GM19099 (cell line): Measurements from ENCODE around the gene DOHH.

Experiments used
- POLR2A ChIP-seq: IDR thresholded peaks from 3 replicates; pipeline ENCODE4 v1.6.1; 2011; ENCODE audit warnings: low read depth; ENCODE audit not compliant: insufficient read length; ENCODE audit errors: extremely low read depth

The DOHH gene

DNA sequence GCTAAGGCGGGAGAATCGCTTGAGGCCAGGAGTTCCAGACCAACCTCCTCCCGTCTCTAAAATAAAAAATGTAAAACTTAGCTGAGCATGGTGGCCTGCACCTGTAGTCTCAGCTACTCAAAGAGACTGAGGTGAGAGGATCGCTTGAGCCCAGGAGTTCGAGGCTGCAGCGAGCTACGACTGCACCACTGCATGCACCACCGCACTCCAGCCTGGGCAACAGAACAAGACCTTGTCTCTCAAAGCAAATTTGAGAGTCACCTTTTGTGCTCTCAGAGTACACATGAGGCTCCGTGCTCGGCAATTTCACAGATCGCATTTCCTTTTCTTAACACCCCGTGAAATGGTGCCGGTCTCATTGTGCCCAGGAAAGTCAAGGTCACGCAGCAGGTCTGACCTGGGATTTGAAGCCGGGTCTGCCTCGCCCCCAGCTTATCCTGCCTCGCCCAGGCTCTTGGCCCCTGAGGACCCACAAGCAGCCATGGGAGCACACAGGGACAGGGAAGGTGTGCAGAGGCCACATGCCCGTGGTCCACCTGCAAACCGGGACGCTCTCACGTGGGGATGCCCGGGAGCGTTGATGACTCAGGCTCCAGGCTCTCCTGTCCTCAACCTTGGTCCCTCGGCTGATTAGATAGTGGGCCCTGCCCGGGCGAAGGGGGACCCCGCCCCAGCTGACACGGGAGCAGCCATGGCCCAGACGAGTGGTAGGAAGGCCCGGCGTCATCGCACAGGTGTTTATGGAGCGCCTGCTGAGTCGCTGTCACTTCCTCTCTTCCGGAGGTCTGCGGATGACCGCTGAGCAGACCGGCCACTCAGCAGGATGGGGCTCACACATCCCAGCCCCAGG is 19.0 kb downstream of the DOHH start:
- no peak for TF ChIP-seq POLR2A

- no peak for TF ChIP-seq POLR2A
These were observed 19.9 kb downstream of the DOHH start, which contains the start of gene SMIM24 for GRCh38 chr19:3480383-3481091. Gene SMIM24 (minus strand): TSS chr19:3480525. CDS start chr19:3480463, 62 bp downstream.

GRCh38 chr19:3479834-3480215 is 20.6 kb downstream of the DOHH start:
- no peak for TF ChIP-seq POLR2A

DNA sequence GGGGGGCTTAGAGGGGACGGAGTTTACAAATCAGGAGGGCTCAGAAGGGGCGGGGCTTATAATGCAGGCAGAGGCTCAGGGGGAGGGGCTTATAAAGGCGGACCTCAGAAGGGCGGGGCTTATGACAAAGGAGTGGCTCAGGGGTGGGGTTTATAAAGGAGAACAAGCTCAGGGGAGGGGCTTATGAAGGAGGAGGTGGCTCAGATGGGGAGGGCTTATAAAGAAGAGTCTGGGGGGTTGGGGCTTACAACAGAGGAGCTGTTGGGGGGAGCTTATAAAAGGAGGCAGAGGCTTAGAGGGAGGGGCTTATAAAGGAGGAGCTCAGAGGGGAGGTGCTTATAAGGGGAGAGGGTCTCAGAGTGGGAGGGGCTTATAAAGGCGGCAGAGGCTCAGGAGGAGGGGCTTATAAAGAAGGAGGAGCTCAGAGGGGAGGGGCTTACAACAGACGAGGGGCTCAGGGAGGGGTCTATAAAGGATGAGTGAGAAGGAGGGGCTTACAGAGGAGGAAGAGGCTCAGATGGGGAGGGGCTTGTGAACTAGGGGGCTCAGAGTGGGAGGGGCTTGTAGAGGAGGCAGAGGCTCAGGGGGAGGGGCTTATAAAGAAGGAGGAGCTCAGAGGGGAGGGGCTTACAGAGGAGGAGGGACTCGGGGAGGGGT is 21.2 kb downstream of the DOHH start:
- TF ChIP-seq POLR2A: no peak

GRCh38 chr19:3478409-3479176 is 21.9 kb downstream of the DOHH start:
- no peak for TF ChIP-seq POLR2A

DNA sequence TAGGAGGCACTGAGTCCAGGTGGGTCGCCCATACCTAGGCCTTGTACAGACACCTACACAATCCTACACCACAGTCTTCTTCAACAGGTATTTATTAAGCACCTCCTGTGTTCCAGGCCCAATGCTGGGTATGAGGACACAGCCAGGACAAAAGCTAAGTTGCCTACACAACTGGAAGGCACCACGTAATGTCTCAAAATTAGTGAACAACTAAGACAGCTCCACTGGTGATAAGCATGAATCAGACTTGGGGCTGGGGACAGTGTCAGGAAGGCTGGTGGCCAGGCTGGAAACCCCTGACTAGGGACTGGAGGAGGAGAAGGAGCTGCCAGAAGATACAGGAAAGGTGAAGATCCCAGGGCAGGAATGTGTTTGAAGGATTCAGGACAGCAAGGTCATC is 22.5 kb downstream of the DOHH start:
- TF ChIP-seq POLR2A: no peak

DNA sequence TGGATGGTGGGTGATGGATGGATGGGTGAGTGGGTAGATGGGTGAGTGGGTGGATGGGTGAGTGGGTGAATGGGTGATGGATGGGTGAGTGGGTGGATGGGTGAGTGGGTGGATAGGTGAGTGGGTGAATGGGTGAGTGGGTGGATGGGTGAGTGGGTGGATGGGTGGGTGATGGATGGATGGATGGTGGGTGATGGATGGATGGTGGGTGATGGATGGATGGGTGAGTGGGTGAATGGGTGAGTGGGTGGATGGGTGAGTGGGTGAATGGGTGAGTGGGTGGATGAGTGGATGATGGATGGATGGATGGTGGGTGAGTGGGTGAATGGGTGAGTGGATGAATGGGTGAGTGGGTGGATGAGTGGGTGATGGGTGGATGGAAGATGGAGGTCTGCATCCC is 23.0 kb downstream of the DOHH start:
- no peak for TF ChIP-seq POLR2A

- no peak for TF ChIP-seq POLR2A
These were observed 23.6 kb downstream of the DOHH start for GRCh38 chr19:3476830-3477229.

- no peak for TF ChIP-seq POLR2A
These were observed 25.0 kb downstream of the DOHH start for GRCh38 chr19:3475449-3475848.

DNA sequence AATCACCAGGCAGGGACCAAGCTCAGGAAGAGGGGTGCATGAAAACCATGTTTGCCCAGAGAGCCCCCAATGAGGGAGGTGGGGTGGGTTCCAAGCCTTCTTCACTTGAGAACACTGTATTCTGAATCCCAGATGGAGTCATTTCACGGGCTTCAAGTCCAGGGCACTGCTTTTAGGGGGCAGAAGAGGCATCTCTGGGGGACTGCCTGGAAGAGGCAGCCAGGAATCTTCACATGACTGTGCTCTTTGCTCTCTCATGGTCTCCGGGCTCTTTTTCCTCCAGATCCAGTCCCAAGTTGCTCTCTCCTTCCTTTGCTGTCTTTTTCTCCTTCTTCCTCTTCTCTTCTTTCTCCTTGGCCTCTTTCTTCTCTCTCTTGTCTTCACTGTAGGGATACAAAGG is 25.9 kb downstream of the DOHH start:
- TF ChIP-seq POLR2A: no peak

GRCh38 chr19:3474010-3474409 is 26.5 kb downstream of the DOHH start:
- no peak for TF ChIP-seq POLR2A

GRCh38 chr19:3471954-3472655 is 28.4 kb downstream of the DOHH start:
- no peak for TF ChIP-seq POLR2A

GRCh38 chr19:3470500-3471128 is 29.9 kb downstream of the DOHH start:
- TF ChIP-seq POLR2A: no peak

DNA sequence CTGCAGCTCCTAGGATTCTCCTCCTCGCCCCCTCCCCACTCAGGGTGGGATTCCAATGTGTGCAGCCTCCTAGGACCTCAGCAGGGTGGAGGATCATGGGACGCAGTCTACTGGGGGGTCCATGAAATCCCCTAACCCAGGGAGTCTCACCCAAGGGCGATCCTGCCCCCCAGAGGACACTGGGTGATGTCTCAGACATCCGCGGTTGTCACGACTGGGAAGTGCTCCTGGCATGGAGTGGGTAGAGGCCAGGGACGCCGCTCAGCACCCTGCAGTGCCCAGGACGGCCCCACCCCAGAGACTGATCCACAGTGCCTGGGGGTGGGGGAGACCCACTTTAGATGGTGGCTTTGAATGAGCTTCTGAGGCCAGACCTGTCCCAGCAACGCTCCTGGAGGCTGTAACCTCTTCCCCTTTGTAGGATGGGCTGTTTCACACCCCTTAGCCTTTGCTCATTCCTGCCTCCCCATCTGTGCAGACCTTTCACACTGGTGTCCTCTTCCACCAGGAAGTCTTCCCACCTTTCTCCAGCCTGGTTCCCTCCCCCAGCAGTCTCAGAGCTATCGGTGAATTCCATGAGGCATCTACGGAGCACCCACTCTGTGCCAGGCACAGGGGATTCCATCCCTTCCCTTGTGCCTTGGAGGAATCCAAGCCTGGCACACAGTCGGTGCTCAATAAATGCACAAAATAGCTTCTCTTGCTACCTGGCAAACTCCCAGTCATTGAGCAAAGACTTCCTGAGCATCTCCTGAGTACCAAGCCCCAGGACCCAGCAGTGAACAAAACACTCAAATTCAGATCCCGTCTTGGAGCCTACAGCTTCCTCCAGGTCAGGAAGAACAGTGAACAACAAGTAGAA is 30.6 kb downstream of the DOHH start:
- no peak for TF ChIP-seq POLR2A

DNA sequence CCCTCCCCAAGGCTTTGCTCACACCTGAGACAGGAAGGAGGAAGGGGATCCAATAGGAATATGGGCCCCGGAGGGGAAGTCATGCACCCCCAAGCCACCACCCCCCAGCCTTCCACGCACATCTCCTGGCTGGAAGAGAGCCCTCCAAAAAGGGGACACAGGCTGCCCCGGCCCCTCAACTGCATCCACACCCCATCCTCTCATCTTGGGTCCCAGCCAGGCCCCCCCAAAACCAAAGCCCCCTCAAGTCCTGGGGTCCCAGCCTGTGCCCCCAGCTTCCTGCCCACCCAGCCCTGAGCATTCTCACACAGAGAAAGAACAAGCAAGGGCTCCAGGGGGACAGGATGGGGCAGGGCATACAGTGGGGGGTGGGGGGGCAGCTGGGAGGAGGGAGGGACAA is 32.3 kb downstream of the DOHH start:
- no peak for TF ChIP-seq POLR2A
